GM23338 (cell line): ENCODE measurements around the gene CMSS1. TPM values are rescaled to one million over a fixed set of nuclear protein-coding genes. Genes with fewer than 3 reads are reported as not detected.

Experiments
- ATAC-seq: fragments of 200-7000 bp; cut with Tn5 transposase; 3 replicates; pipeline ENCODE4 v1.9.1; 2020
- DNase-seq: peaks from one replicate; pipeline ENCODE4 v3.0.0-alpha.2; 2015; ENCODE audit warnings: low spot score
- H2AFZ ChIP-seq: fragments of 200-600 bp; sonication (generic); 2 replicates; pipeline ENCODE4 v1.8.0; 2016; ENCODE audit warnings: antibody characterized with exemption, mild to moderate bottlenecking, moderate library complexity
- H3F3A ChIP-seq: fragments of 200-600 bp; sonication (generic); replicated peaks from 2 replicates; pipeline ENCODE4 v1.8.0; 2017; ENCODE audit warnings: antibody characterized with exemption, mixed run types, low read depth
- H3K27ac ChIP-seq: fragments of 200-600 bp; sonication (generic); 2 replicates; pipeline ENCODE4 v1.6.1; 2016; ENCODE audit warnings: low read depth
- H3K27me3 ChIP-seq: fragments of 200-600 bp; sonication (generic); 2 replicates; pipeline ENCODE4 v1.8.0; 2016; ENCODE audit warnings: mild to moderate bottlenecking, mixed run types, moderate library complexity; ENCODE audit not compliant: insufficient read depth
- H3K36me3 ChIP-seq: fragments of 200-600 bp; sonication (generic); 2 replicates; pipeline ENCODE4 v1.8.0; 2016; ENCODE audit warnings: mild to moderate bottlenecking; ENCODE audit not compliant: insufficient read depth
- H3K4me1 ChIP-seq: fragments of 200-600 bp; sonication (generic); 2 replicates; pipeline ENCODE4 v1.8.0; 2016; ENCODE audit warnings: mild to moderate bottlenecking, moderate library complexity; ENCODE audit not compliant: insufficient read depth
- H3K4me2 ChIP-seq: fragments of 200-600 bp; sonication (generic); 2 replicates; pipeline ENCODE4 v1.7.1; 2017; ENCODE audit warnings: mixed run types
- H3K4me3 ChIP-seq: fragments of 200-600 bp; sonication (generic); 2 replicates; pipeline ENCODE4 v1.6.1; 2016; ENCODE audit warnings: mixed run types
- H3K79me2 ChIP-seq: fragments of 200-600 bp; sonication (generic); replicated peaks from 2 replicates; pipeline ENCODE4 v1.8.0; 2017; ENCODE audit warnings: mild to moderate bottlenecking; ENCODE audit not compliant: insufficient read depth
- H3K9me2 ChIP-seq: fragments of 200-600 bp; sonication (generic); 2 replicates; pipeline ENCODE4 v1.8.0; 2017; ENCODE audit not compliant: insufficient read depth
- H4K20me1 ChIP-seq: fragments of 200-600 bp; sonication (generic); replicated peaks from 2 replicates; pipeline ENCODE4 v1.8.0; 2017; ENCODE audit warnings: mild to moderate bottlenecking; ENCODE audit not compliant: insufficient read depth
- H3K27ac Mint-ChIP-seq: 2 replicates; pipeline ENCODE4 v1.8.0; 2020; ENCODE audit warnings: inconsistent platforms, mild to moderate bottlenecking, moderate library complexity, mixed read lengths
- H3K27me3 Mint-ChIP-seq: 3 replicates; pipeline ENCODE4 v1.8.0; 2022; ENCODE audit warnings: low read depth, mild to moderate bottlenecking, moderate library complexity, mixed read lengths, inconsistent platforms; ENCODE audit not compliant: insufficient read depth, poor library complexity
- H3K36me3 Mint-ChIP-seq: 3 replicates; pipeline ENCODE4 v1.8.0; 2021; ENCODE audit warnings: low read depth, mild to moderate bottlenecking, inconsistent platforms, moderate library complexity, mixed read lengths
- H3K4me1 Mint-ChIP-seq: 3 replicates; pipeline ENCODE4 v1.8.0; 2020; ENCODE audit warnings: mild to moderate bottlenecking, inconsistent platforms, mixed read lengths
- H3K4me3 Mint-ChIP-seq: 3 replicates; pipeline ENCODE4 v1.8.0; 2021; ENCODE audit warnings: moderate library complexity, mild to moderate bottlenecking, inconsistent platforms, mixed read lengths
- H3K9me3 Mint-ChIP-seq: 3 replicates; pipeline ENCODE4 v1.8.0; 2020; ENCODE audit warnings: moderate library complexity, mild to moderate bottlenecking, inconsistent platforms, mixed read lengths
- CREB1 ChIP-seq: fragments of 250-450 bp; sonication (Bioruptor Pico); IDR thresholded peaks from 2 replicates; pipeline ENCODE4 v1.5.0; 2020; ENCODE audit warnings: low read depth, mild to moderate bottlenecking, moderate library complexity
- CTCF ChIP-seq, 2 experiments: fragments of 200-600 bp in 1 of 2; sonication (generic) in 1 of 2; conservative IDR thresholded peaks; 2 replicates each; pipeline versions ENCODE4 v1.5.1 to v1.6.1; 2016 to 2017; ENCODE audit warnings: antibody characterized with exemption in 2 of 2, low read depth in 2 of 2, mild to moderate bottlenecking in 2 of 2, moderate library complexity in 1 of 2
- EZH2 ChIP-seq: fragments of 200-600 bp; sonication (generic); IDR thresholded peaks from one replicate; pipeline ENCODE4 v1.8.0; 2017; ENCODE audit warnings: antibody characterized with exemption, mild to moderate bottlenecking, low read depth; ENCODE audit not compliant: unreplicated experiment
- EZH2phosphoT487 ChIP-seq: fragments of 200-600 bp; sonication (generic); IDR thresholded peaks from one replicate; pipeline ENCODE4 v1.8.1; 2018; ENCODE audit warnings: antibody characterized with exemption; ENCODE audit not compliant: unreplicated experiment
- JUNB ChIP-seq: IDR thresholded peaks from one replicate; pipeline ENCODE4 v1.6.1; 2016; ENCODE audit warnings: antibody characterized with exemption; ENCODE audit not compliant: unreplicated experiment
- NANOG ChIP-seq: IDR thresholded peaks from 2 replicates; pipeline ENCODE4 v1.6.1; 2016; ENCODE audit warnings: antibody characterized with exemption, borderline replicate concordance
- POLR2AphosphoS5 ChIP-seq: IDR thresholded peaks from 2 replicates; pipeline ENCODE4 v1.6.1; 2016; ENCODE audit warnings: antibody characterized with exemption, low read depth
- STAT1 ChIP-seq: IDR thresholded peaks from one replicate; pipeline ENCODE4 v1.6.1; 2016; ENCODE audit warnings: antibody characterized with exemption; ENCODE audit not compliant: unreplicated experiment
- ZNF114 ChIP-seq: fragments of 250-450 bp; sonication (Bioruptor Pico); IDR thresholded peaks from 2 replicates; pipeline ENCODE4 v1.5.0; 2020; ENCODE audit warnings: mild to moderate bottlenecking, moderate library complexity
- ZNF331 ChIP-seq: fragments of 250-450 bp; sonication (Bioruptor Pico); IDR thresholded peaks from 2 replicates; pipeline ENCODE4 v1.5.0; 2020; ENCODE audit warnings: low read depth, mild to moderate bottlenecking, moderate library complexity
- polyA plus RNA-seq: library from polyadenylated mRNA; unstranded; fragments of >200 nt; fragmentation: Nextera tagmentation; extraction: Ambion mirVana; gene quantifications from 2 replicates; pipeline ENCODE4 v1.2.1, GENCODE V29; 2016
- total RNA-seq: library from RNA; depleted of rRNA; stranded (reverse); fragments of >200 nt; shearing (Covaris generic); gene quantifications from 2 replicates; pipeline ENCODE4 v1.2.3, GENCODE V29; 2014
- TF ChIP-seq, protein P1 (sequence below): fragments of 250-450 bp; sonication (Bioruptor Pico); IDR thresholded peaks from 2 replicates; pipeline ENCODE4 v1.5.0; 2020; ENCODE audit warnings: mild to moderate bottlenecking, moderate library complexity
- TF ChIP-seq, protein P2 (sequence below): IDR thresholded peaks from 2 replicates; pipeline ENCODE4 v1.6.1; 2016; ENCODE audit warnings: antibody characterized with exemption

The CMSS1 gene
- total and polyA plus RNA-seq, 2 experiments from 2014 or later: 39.4 to 187 TPM

DNA sequence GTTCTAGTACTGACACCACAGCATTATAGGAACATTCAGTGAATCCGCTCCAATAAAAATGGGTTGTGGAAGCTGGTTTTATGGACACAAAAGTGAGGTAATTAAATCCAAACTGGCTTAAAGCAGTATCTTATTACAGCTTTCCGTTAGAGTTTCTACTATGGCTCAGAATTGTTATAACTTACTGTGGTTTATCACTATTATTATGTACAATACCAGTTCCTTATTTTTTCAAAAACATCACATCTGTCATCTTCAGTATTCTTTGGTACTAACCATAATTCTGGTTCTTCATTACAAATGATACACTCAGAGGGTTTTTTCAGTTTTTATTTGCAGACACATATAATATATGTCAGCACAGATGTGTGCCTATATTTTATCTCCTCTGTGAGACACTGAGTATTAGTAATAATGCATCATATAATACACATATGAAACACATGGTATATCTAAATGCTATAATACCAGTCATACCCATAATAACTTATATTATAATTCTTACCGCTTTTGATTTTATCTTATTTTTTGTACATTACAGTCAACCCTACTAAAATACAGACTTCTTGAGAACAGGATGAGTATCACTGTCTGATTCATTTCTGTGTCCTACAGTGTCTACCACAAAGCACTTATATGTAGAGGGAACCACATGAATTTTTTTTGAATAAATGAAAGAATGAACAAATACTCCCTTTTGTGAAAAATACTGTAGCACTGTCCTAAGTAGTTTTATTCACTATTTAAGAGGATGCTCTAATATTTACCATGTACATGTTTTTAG is 39.0 kb downstream of the CMSS1 start:
- Histone ChIP-seq H2AFZ (no peak overlapping the region), H3K27ac (no peak overlapping the region), H3K79me2 (peaks cover 36% of the 10 kb centered on the region), H3K4me3 (no peak overlapping the region), H3K9me2 (no peaks in the 10 kb centered on the region), H3K4me1 (peaks cover 32% of the 10 kb centered on the region), H3K27me3 (no peaks in the 10 kb centered on the region), H4K20me1 (peaks cover 22% of the 10 kb centered on the region), H3K36me3 (no peaks in the 10 kb centered on the region), H3F3A (no peaks in the 10 kb centered on the region), H3K4me2 (no peak overlapping the region)
- Mint-ChIP-seq H3K36me3 (no peaks in the 10 kb centered on the region), H3K9me3 (no peaks in the 10 kb centered on the region), H3K27ac (no peak overlapping the region), H3K4me3 (no peak overlapping the region), H3K27me3 (peaks cover 2% of the 10 kb centered on the region), H3K4me1 (peaks cover 39% of the 10 kb centered on the region)
- ATAC-seq (no peak), DNase-seq (no peak)
- TF ChIP-seq STAT1 (no peak), ZNF331 (CRISPR knock-in tag) (no peak)

DNA sequence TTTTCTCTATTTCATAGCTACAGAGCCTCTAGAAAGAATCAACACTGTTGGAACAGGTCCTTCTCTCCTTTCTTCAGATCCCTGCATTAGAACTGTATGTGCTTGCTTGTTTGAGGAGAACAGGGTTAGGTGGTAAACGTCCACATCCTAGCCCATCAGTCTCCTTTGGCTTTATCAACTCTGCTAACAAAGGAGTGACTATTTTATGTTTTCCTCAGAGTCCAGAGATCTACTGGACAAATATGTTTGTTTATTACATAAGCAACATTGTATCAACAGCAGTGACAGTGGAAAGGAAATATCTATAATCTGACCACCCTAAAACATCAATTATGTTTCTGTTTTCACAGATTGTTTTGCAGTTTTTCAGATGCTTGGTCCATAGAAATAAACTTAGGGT is 39.6 kb downstream of the CMSS1 start:
- no peak overlapping the region for H2AFZ ChIP-seq
- no peak overlapping the region for H3K4me3 ChIP-seq
- no peak for DNase-seq
- ATAC-seq: no peak
- peaks cover 32% of the 10 kb centered on the region for H3K4me1 ChIP-seq
- no peaks in the 10 kb centered on the region for H3K36me3 ChIP-seq
- peaks cover 37% of the 10 kb centered on the region for H3K79me2 ChIP-seq
- no peak overlapping the region for H3K27ac Mint-ChIP-seq
- no peaks in the 10 kb centered on the region for H3F3A ChIP-seq
- H4K20me1 ChIP-seq: peaks cover 25% of the 10 kb centered on the region
- peaks cover 3% of the 10 kb centered on the region for H3K27me3 Mint-ChIP-seq
- H3K27ac ChIP-seq: no peak overlapping the region
- H3K36me3 Mint-ChIP-seq: no peaks in the 10 kb centered on the region
- H3K4me1 Mint-ChIP-seq: peaks cover 39% of the 10 kb centered on the region
- H3K4me3 Mint-ChIP-seq: no peak overlapping the region
- H3K9me2 ChIP-seq: no peaks in the 10 kb centered on the region
- no peaks in the 10 kb centered on the region for H3K27me3 ChIP-seq
- H3K4me2 ChIP-seq: no peak overlapping the region
- no peaks in the 10 kb centered on the region for H3K9me3 Mint-ChIP-seq
- TF ChIP-seq CTCF (conservative IDR thresholded peaks at IDR 0.05; ENCODE audit: low read depth in 2 of 2) (no peak), EZH2 (no peak), ZNF331 (CRISPR knock-in tag) (no peak), JUNB (no peak), ZNF114 (CRISPR knock-in tag) (no peak), EZH2phosphoT487 (no peak), NANOG (no peak), POLR2AphosphoS5 (no peak), STAT1 (no peak), CREB1 (CRISPR knock-in tag) (no peak)
- TF ChIP-seq, protein P1, sequence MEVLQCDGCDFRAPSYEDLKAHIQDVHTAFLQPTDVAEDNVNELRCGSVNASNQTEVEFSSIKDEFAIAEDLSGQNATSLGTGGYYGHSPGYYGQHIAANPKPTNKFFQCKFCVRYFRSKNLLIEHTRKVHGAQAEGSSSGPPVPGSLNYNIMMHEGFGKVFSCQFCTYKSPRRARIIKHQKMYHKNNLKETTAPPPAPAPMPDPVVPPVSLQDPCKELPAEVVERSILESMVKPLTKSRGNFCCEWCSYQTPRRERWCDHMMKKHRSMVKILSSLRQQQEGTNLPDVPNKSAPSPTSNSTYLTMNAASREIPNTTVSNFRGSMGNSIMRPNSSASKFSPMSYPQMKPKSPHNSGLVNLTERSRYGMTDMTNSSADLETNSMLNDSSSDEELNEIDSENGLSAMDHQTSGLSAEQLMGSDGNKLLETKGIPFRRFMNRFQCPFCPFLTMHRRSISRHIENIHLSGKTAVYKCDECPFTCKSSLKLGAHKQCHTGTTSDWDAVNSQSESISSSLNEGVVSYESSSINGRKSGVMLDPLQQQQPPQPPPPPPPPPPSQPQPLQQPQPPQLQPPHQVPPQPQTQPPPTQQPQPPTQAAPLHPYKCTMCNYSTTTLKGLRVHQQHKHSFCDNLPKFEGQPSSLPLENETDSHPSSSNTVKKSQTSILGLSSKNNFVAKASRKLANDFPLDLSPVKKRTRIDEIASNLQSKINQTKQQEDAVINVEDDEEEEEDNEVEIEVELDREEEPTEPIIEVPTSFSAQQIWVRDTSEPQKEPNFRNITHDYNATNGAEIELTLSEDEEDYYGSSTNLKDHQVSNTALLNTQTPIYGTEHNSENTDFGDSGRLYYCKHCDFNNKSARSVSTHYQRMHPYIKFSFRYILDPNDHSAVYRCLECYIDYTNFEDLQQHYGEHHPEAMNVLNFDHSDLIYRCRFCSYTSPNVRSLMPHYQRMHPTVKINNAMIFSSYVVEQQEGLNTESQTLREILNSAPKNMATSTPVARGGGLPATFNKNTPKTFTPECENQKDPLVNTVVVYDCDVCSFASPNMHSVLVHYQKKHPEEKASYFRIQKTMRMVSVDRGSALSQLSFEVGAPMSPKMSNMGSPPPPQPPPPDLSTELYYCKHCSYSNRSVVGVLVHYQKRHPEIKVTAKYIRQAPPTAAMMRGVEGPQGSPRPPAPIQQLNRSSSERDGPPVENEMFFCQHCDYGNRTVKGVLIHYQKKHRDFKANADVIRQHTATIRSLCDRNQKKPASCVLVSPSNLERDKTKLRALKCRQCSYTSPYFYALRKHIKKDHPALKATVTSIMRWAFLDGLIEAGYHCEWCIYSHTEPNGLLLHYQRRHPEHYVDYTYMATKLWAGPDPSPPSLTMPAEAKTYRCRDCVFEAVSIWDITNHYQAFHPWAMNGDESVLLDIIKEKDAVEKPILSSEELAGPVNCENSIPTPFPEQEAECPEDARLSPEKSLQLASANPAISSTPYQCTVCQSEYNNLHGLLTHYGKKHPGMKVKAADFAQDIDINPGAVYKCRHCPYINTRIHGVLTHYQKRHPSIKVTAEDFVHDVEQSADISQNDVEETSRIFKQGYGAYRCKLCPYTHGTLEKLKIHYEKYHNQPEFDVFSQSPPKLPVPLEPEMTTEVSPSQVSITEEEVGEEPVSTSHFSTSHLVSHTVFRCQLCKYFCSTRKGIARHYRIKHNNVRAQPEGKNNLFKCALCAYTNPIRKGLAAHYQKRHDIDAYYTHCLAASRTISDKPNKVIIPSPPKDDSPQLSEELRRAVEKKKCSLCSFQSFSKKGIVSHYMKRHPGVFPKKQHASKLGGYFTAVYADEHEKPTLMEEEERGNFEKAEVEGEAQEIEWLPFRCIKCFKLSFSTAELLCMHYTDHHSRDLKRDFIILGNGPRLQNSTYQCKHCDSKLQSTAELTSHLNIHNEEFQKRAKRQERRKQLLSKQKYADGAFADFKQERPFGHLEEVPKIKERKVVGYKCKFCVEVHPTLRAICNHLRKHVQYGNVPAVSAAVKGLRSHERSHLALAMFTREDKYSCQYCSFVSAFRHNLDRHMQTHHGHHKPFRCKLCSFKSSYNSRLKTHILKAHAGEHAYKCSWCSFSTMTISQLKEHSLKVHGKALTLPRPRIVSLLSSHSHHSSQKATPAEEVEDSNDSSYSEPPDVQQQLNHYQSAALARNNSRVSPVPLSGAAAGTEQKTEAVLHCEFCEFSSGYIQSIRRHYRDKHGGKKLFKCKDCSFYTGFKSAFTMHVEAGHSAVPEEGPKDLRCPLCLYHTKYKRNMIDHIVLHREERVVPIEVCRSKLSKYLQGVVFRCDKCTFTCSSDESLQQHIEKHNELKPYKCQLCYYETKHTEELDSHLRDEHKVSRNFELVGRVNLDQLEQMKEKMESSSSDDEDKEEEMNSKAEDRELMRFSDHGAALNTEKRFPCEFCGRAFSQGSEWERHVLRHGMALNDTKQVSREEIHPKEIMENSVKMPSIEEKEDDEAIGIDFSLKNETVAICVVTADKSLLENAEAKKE (CRISPR knock-in tag): no peak
- TF ChIP-seq, protein P2, sequence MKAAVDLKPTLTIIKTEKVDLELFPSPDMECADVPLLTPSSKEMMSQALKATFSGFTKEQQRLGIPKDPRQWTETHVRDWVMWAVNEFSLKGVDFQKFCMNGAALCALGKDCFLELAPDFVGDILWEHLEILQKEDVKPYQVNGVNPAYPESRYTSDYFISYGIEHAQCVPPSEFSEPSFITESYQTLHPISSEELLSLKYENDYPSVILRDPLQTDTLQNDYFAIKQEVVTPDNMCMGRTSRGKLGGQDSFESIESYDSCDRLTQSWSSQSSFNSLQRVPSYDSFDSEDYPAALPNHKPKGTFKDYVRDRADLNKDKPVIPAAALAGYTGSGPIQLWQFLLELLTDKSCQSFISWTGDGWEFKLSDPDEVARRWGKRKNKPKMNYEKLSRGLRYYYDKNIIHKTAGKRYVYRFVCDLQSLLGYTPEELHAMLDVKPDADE: no peak
